ENCODE data around the gene ARMS2. TPM values are rescaled to one million over a fixed set of nuclear protein-coding genes. Genes with fewer than 3 reads are reported as not detected.
A peak's percentile ranks its signal among the peaks of the same experiment; 100 is the strongest.

Gene ARMS2
- total RNA-seq, 6 experiments from 2014 or later, result not detected

DNA sequence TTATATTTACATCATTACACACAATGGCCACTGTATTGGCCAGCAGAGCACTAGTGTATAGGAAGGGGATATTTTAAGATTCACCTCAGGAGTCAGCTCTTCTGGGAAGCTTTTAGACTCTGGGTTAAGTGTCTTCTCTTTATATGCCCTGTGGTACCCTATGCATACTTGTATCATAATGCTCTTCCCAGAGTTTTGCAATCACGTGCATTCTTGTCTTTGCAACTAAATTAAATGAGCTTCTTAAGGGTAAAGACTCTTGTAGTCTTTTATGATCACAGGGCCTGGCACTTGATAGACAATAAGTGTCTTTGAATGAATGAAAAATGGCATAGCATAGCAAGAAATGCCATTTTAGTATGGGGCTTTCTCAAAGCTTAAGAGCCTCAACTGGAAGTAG is 35.4 kb upstream of the ARMS2 start:
- Histone ChIP-seq H3K9me3 (no peaks in the 10 kb centered on the region), H3K4me3 (no peak overlapping the region), H3K27me3 (no peaks in the 10 kb centered on the region), H3K36me3 (peaks cover 0 to 21% (median 8%) of the 10 kb centered on the region in 4 donors), H3K4me1 (no peaks in the 10 kb centered on the region), H3K27ac (no peak overlapping the region)
- 89% methylated on average over 1 of the region's 1 CpG for WGBS (ENCODE audit: insufficient coverage, low coverage, low lambda C conversion rate, missing lambda C conversion rate)
- no peak for DNase-seq
- peak in 1 of 4 donors; percentile 21 for ATAC-seq
- intact Hi-C loops (cut with DNase I), result no loop called here
- TF ChIP-seq CTCF (IDR thresholded peaks at IDR 0.05), result no peak
- TF ChIP-seq POLR2A (IDR thresholded peaks at IDR 0.05), result no peak

DNA sequence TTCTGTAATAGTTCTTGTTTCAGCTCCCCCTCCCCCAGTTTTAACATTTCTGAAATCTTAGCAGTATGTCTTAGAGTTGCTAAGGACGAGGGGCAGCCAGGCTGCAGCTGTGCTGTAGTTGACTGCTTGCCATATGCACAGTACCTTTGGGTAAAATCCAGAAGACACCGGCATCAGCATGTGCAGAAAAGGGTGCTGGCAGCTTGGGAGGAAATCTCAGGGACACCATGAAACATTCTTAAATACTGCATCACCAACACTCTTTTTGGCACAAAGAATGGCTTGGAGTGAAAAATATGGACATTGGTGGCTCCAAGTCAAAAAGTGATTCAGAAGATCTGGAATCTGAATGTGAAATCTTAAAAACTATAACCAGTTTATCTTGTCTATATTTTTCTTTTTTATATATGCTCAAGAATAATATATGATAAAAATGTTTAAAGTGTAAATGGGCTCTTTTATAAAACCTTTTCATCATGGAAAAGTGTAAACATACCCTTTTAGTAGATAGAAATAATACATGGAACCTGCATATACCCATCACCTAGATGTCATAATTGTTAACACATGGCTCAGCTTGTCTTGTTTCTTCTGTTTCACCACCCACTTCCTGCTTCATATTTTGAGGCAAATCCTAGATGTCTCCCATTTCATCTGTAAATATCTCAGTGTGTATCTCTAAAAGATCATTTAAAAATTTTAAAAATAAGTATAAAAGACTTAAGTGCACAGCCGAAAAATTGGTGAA is 34.4 kb upstream of the ARMS2 start:
- H3K36me3 ChIP-seq, result peaks cover 0 to 23% (median 4%) of the 10 kb centered on the region in 4 donors
- no peak for DNase-seq
- no peaks in the 10 kb centered on the region for H3K9me3 ChIP-seq
- H3K4me3 ChIP-seq, result no peak overlapping the region
- H3K27ac ChIP-seq, result no peak overlapping the region
- TF ChIP-seq POLR2A (IDR thresholded peaks at IDR 0.05), result no peak
- no peak for TF ChIP-seq CTCF (IDR thresholded peaks at IDR 0.05)
- 87% methylated on average over 3 of the region's 3 CpGs for WGBS (ENCODE audit: insufficient coverage, low coverage, low lambda C conversion rate, missing lambda C conversion rate)
- no peaks in the 10 kb centered on the region for H3K27me3 ChIP-seq
- no peak for ATAC-seq
- intact Hi-C loops (cut with DNase I), result no loop called here
- no peaks in the 10 kb centered on the region for H3K4me1 ChIP-seq

- no peak overlapping the region for H3K4me3 ChIP-seq
- 100% methylated on average over 3 of the region's 3 CpGs for WGBS (ENCODE audit: insufficient coverage, low coverage, low lambda C conversion rate, missing lambda C conversion rate)
- H3K9me3 ChIP-seq, result no peaks in the 10 kb centered on the region
- H3K36me3 ChIP-seq, result peaks cover 0 to 28% (median 4%) of the 10 kb centered on the region in 4 donors
- no peak overlapping the region for H3K27ac ChIP-seq
- ATAC-seq (no peak), DNase-seq (no peak)
- H3K27me3 ChIP-seq, result no peaks in the 10 kb centered on the region
- intact Hi-C loops (cut with DNase I), result no loop called here
- TF ChIP-seq POLR2A (IDR thresholded peaks at IDR 0.05), result no peak
- no peak for TF ChIP-seq CTCF (IDR thresholded peaks at IDR 0.05)
- H3K4me1 ChIP-seq, result no peaks in the 10 kb centered on the region
These were observed 33.8 kb upstream of the ARMS2 start for GRCh38 chr10:122420624-122421007.

DNA sequence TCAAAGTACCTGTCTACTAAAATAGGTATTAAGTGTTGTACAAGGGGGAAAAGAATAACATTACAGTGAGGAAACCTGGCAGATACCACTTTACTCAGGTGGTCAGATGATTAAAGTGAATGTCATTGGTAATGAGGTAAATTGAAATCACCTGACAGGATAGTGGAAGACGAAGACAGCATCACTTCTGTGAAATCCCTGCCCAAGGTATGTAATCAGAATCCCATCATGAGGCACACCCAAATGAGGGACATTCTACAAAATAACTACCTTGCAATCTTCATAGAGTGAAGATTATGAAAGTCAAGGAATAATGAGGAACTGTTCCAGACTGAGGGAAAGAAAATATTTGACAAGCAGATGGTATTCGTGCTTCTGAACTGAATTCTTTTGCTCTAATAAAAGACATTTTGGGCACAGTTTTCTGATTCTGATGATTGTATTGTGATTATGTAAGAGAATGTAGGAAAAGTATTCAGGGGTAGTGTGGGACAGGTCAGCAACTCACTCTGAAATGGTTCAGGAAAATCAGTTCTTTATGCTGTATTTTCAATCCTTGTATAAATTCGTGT is 33.3 kb upstream of the ARMS2 start:
- TF ChIP-seq POLR2A (IDR thresholded peaks at IDR 0.05), result no peak
- no peak overlapping the region for H3K4me3 ChIP-seq
- no peaks in the 10 kb centered on the region for H3K9me3 ChIP-seq
- H3K4me1 ChIP-seq, result no peaks in the 10 kb centered on the region
- intact Hi-C loops (cut with DNase I), result no loop called here
- H3K27me3 ChIP-seq, result no peaks in the 10 kb centered on the region
- DNase-seq, result no peak
- H3K36me3 ChIP-seq, result peaks cover 0 to 22% (median 1%) of the 10 kb centered on the region in 4 donors
- H3K27ac ChIP-seq, result no peak overlapping the region
- WGBS (ENCODE audit: insufficient coverage, low coverage, low lambda C conversion rate, missing lambda C conversion rate), result 69% methylated on average over 3 of the region's 3 CpGs
- no peak for ATAC-seq

GRCh38 chr10:122421742-122422141 is 32.7 kb upstream of the ARMS2 start:
- H3K36me3 ChIP-seq, result peaks cover 0 to 16% (median 0%) of the 10 kb centered on the region in 4 donors
- H3K4me3 ChIP-seq, result no peak overlapping the region
- DNase-seq, result no peak
- intact Hi-C loops (cut with DNase I), result no loop called here
- H3K27ac ChIP-seq, result no peak overlapping the region
- peak in 2 of 4 donors; percentile 35 to 66 for ATAC-seq
- no peak for TF ChIP-seq POLR2A (IDR thresholded peaks at IDR 0.05)
- TF ChIP-seq CTCF (IDR thresholded peaks at IDR 0.05), result no peak
- H3K27me3 ChIP-seq, result no peaks in the 10 kb centered on the region
- no peaks in the 10 kb centered on the region for H3K4me1 ChIP-seq
- no peaks in the 10 kb centered on the region for H3K9me3 ChIP-seq

All from right lobe of liver (tissue), 6 donors.